Neural crest cell (in vitro differentiated cells): Measurements from ENCODE around the gene NIM1K. TPM values are rescaled to one million over a fixed set of nuclear protein-coding genes. Genes with fewer than 3 reads are reported as not detected.
"Not testable (repeated sequence)": the region's sequence is repeated elsewhere in the genome, so short reads cannot be mapped to it uniquely, and the experiment has no call there.

Experiments
- DNase-seq: peaks from one replicate; pipeline ENCODE4 v3.0.0; 2021; ENCODE audit warnings: low read depth, mixed read lengths, low spot score
- H3K27ac Mint-ChIP-seq: one replicate; pipeline ENCODE4 v1.8.0; 2021; ENCODE audit warnings: mild to moderate bottlenecking, mixed read lengths; ENCODE audit not compliant: unreplicated experiment
- H3K27me3 Mint-ChIP-seq: 2 replicates; pipeline ENCODE4 v1.8.0; 2021; ENCODE audit warnings: low read depth, mild to moderate bottlenecking, mixed read lengths
- H3K36me3 Mint-ChIP-seq: 2 replicates; pipeline ENCODE4 v1.8.0; 2021; ENCODE audit warnings: low read depth, mild to moderate bottlenecking, mixed read lengths
- H3K4me1 Mint-ChIP-seq: 2 replicates; pipeline ENCODE4 v1.8.0; 2021; ENCODE audit warnings: mixed read lengths
- H3K4me3 Mint-ChIP-seq: one replicate; pipeline ENCODE4 v1.8.0; 2021; ENCODE audit warnings: mild to moderate bottlenecking, mixed read lengths
- H3K9me3 Mint-ChIP-seq: 2 replicates; pipeline ENCODE4 v1.8.0; 2021; ENCODE audit warnings: mixed read lengths
- total RNA-seq: library from RNA; stranded (reverse); gene quantifications from 2 replicates; pipeline ENCODE4 v1.2.1, GENCODE V29; 2021
- TF ChIP-seq, protein P1 (sequence below): fragments of 200-600 bp; sonication (generic); conservative IDR thresholded peaks from 2 replicates; pipeline ENCODE4 v1.5.0; 2021; ENCODE audit warnings: antibody characterized with exemption, mild to moderate bottlenecking

NIM1K gene
- total RNA-seq, 1 donor from 2014 or later = 0.30 TPM

DNA sequence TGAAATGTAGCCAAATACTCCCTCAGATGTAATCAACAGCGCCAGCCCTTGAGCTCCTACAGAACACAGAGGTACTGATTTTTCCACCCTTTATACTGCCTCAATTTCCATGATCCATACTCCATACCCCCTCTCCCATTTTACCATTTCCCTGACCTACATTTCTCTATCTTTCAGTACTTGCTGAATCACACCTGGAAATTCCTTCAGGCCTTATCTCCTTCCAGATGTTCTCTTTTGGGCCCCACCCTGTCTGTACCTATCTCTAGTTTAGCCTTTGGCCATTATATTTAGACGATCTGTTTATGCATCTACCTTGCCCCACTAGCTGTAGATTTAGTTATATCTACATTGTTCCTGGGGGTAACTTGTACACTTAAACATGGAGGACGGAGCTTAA lies 5.5 kb downstream of the NIM1K start:
- peaks cover 20% of the 10 kb centered on the region for H3K4me1 Mint-ChIP-seq
- H3K27me3 Mint-ChIP-seq = peaks cover 7% of the 10 kb centered on the region
- DNase-seq = no peak
- H3K4me3 Mint-ChIP-seq = no peak overlapping the region
- no peak overlapping the region for H3K27ac Mint-ChIP-seq
- H3K9me3 Mint-ChIP-seq = no peaks in the 10 kb centered on the region
- TF ChIP-seq, protein P1, sequence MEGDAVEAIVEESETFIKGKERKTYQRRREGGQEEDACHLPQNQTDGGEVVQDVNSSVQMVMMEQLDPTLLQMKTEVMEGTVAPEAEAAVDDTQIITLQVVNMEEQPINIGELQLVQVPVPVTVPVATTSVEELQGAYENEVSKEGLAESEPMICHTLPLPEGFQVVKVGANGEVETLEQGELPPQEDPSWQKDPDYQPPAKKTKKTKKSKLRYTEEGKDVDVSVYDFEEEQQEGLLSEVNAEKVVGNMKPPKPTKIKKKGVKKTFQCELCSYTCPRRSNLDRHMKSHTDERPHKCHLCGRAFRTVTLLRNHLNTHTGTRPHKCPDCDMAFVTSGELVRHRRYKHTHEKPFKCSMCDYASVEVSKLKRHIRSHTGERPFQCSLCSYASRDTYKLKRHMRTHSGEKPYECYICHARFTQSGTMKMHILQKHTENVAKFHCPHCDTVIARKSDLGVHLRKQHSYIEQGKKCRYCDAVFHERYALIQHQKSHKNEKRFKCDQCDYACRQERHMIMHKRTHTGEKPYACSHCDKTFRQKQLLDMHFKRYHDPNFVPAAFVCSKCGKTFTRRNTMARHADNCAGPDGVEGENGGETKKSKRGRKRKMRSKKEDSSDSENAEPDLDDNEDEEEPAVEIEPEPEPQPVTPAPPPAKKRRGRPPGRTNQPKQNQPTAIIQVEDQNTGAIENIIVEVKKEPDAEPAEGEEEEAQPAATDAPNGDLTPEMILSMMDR = no peak
- no peaks in the 10 kb centered on the region for H3K36me3 Mint-ChIP-seq

DNA sequence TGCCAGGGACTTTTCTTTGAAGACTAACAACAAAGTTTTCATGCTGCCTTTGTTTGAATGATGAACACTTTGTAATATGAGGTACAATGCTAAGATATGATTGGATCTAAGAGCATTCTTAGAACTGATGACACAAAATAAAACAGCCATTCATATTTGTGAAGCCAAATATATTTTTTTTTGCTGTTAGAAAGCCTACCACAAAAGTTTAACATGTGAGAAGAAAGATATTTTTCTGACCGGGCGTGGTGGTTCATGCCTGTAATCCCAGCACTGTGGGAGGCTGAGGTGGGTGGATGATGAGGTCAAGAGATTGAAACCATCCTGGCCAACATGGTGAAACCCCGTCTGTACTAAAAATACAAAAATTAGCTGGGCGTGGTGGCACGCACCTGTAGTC lies 9.4 kb downstream of the NIM1K start:
- not testable (repeated sequence) for H3K27ac Mint-ChIP-seq, DNase-seq, H3K9me3 Mint-ChIP-seq, H3K36me3 Mint-ChIP-seq, H3K4me3 Mint-ChIP-seq, H3K27me3 Mint-ChIP-seq, H3K4me1 Mint-ChIP-seq

DNA sequence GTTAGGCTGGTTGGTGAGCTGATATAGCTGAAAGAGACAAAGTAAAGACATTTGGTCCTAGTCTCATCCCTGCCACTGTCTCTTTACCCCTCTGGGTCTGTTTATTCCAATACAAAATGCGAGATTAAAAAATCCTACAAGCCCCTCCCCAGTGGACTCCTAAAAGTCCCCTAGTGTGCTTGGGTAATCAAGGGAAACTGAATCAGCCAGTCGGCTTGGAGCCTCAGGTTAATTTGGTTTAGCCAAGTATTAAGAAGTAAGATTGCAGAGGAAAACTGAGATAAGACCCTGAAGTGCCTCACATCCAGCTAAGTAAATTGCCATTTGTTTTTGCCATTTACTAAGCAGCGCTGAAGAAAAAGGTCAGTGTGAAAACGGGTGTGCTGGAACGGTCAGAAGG lies 10.4 kb downstream of the NIM1K start:
- TF ChIP-seq, protein P1 = no peak
- H3K36me3 Mint-ChIP-seq = no peaks in the 10 kb centered on the region
- H3K4me3 Mint-ChIP-seq = no peak overlapping the region
- no peak overlapping the region for H3K27ac Mint-ChIP-seq
- H3K4me1 Mint-ChIP-seq = no peaks in the 10 kb centered on the region
- no peak for DNase-seq
- no peaks in the 10 kb centered on the region for H3K9me3 Mint-ChIP-seq
- H3K27me3 Mint-ChIP-seq = no peaks in the 10 kb centered on the region

DNA sequence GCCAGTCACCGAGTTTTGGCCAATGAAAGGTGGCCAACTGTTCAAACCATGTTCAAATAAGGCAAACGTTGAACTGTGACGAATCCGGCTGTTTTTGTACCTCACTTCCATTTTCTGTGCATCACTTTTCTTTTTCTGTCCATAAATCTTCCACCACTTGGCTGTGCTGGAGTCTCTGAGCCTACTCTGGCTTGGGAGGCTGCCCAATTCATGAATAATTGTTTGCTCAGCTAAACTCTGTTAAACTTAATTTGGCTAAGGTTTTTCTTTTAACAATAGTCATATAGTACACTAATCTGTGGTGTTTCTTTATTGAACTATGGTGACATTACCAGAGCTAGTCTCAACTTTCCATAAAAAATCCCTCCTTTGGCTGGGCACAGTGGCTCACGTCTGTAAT lies 11.3 kb downstream of the NIM1K start:
- no peaks in the 10 kb centered on the region for H3K9me3 Mint-ChIP-seq
- DNase-seq = no peak
- no peak overlapping the region for H3K27ac Mint-ChIP-seq
- TF ChIP-seq, protein P1 = no peak
- no peak overlapping the region for H3K4me3 Mint-ChIP-seq
- H3K36me3 Mint-ChIP-seq = no peaks in the 10 kb centered on the region
- no peaks in the 10 kb centered on the region for H3K27me3 Mint-ChIP-seq
- peaks cover 5% of the 10 kb centered on the region for H3K4me1 Mint-ChIP-seq

DNA sequence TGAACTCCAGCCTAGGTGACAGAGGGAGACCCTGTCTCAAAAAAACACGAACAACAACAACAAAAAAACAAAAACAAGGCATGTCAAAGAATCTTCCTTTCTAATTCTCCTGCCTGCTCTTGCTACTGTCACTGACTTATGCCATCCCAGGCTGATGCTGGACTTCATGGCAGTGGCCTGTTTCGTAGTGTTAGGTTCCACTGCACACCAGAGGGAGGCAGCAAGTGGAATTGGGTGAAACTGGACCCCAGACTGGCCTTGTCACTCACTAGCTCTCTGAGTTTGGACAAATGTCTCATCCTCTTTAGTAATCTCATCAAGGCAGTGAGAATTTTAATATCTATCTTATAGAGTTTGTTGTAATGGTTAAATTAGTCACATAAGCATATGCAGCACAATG lies 12.9 kb downstream of the NIM1K start:
- no peak for DNase-seq
- peaks cover 10% of the 10 kb centered on the region for H3K4me1 Mint-ChIP-seq
- TF ChIP-seq, protein P1 = no peak
- no peaks in the 10 kb centered on the region for H3K9me3 Mint-ChIP-seq
- H3K4me3 Mint-ChIP-seq = no peak overlapping the region
- H3K36me3 Mint-ChIP-seq = no peaks in the 10 kb centered on the region
- H3K27me3 Mint-ChIP-seq = no peaks in the 10 kb centered on the region
- no peak overlapping the region for H3K27ac Mint-ChIP-seq

DNA sequence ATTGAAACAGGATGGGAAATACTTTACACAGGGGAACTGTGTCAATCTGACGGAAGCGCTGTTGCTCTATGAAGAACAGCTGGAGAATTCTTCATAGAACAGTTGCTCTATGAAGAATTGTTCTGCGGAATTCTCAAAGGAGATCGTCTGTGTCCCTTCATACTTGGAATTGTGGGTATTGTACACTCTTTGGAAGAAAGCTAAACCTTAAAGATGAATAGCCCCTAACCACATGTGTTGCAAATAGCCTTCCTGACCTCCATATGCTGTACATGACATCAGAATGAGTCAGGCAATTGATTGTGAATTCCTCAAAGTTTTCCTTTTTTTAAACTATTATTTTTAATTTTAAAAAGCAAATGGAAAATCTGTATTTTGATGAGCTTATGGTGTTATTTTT lies 15.6 kb downstream of the NIM1K start:
- H3K4me3 Mint-ChIP-seq = no peak overlapping the region
- no peak overlapping the region for H3K27ac Mint-ChIP-seq
- no peak for DNase-seq
- H3K36me3 Mint-ChIP-seq = no peaks in the 10 kb centered on the region
- peaks cover 10% of the 10 kb centered on the region for H3K4me1 Mint-ChIP-seq
- TF ChIP-seq, protein P1 = no peak
- no peaks in the 10 kb centered on the region for H3K9me3 Mint-ChIP-seq
- peaks cover 9% of the 10 kb centered on the region for H3K27me3 Mint-ChIP-seq
